Right lung (tissue), 5 donors: ENCODE data around the gene HMCN2. TPM values are rescaled to one million over a fixed set of nuclear protein-coding genes. Genes with fewer than 3 reads are reported as not detected.

ENCODE experiments used
- polyA plus RNA-seq, 5 donors: library from polyadenylated mRNA; unstranded; fragments of 120-200 nt; gene quantifications; one replicate each; pipeline versions ENCODE4 v1.2.1 to v1.2.3, GENCODE V29; 2013; ENCODE audit warnings: inconsistent platforms in 1 of 5, low replicate concordance in 1 of 5; ENCODE audit not compliant: insufficient read length in 5 of 5, insufficient read depth in 1 of 5

Gene HMCN2
- polyA plus RNA-seq, 5 donors, result 0.21 to 2.1 (median 0.55) TPM

Other genes with a start within 250 kb of the HMCN2 start
- gene FNBP1, start 222.6 kb upstream of the HMCN2 start, polyA plus RNA-seq, result 10 to 100 TPM; 30.2 to 35.9 (median 33.6) TPM
- gene GPR107, start 211.9 kb upstream of the HMCN2 start, polyA plus RNA-seq, result 10 to 100 TPM; 40.3 to 48.5 (median 45.3) TPM
- 10 to 100 TPM; 16.6 to 27.7 (median 20.8) TPM for gene NCS1, start 93.4 kb upstream of the HMCN2 start, polyA plus RNA-seq
- 10 to 100 TPM; 12.2 to 33.2 (median 22.0) TPM for gene ASS1, start 179.2 kb downstream of the HMCN2 start, polyA plus RNA-seq